HepG2 (cell line): Measurements from ENCODE around the gene NEMF. TPM values are rescaled to one million over a fixed set of nuclear protein-coding genes. Genes with fewer than 3 reads are reported as not detected.
A peak's percentile ranks its signal among the peaks of the same experiment; 100 is the strongest.

Source experiments
- CBFB ChIP-seq: sonication (generic); formaldehyde crosslinking; IDR thresholded peaks from 2 replicates; pipeline ENCODE4 v1.4.0; 2020; ENCODE audit warnings: missing genetic modification reagents
- CENPX ChIP-seq: sonication (generic); formaldehyde crosslinking; IDR thresholded peaks from 2 replicates; pipeline ENCODE4 v1.9.0; 2021; ENCODE audit warnings: mild to moderate bottlenecking, missing genetic modification reagents, moderate library complexity
- CSRNP2 ChIP-seq: sonication (generic); formaldehyde crosslinking; conservative IDR thresholded peaks from 2 replicates; pipeline ENCODE4 v1.8.0; 2022; ENCODE audit warnings: low read depth, missing genetic modification reagents
- DMTF1 ChIP-seq: sonication (generic); formaldehyde crosslinking; IDR thresholded peaks from 2 replicates; pipeline ENCODE4 v1.4.0; 2020; ENCODE audit warnings: mild to moderate bottlenecking, missing genetic modification reagents
- HDAC6 ChIP-seq: fragments of 200-600 bp; sonication (generic); IDR thresholded peaks from 2 replicates; pipeline ENCODE4 v1.7.0; 2017; ENCODE audit warnings: mild to moderate bottlenecking, antibody characterized with exemption, low read length, low read depth
- HOXA9 ChIP-seq: sonication (generic); formaldehyde crosslinking; IDR thresholded peaks from 2 replicates; pipeline ENCODE4 v1.8.1; 2022; ENCODE audit warnings: missing genetic modification reagents, mild to moderate bottlenecking, moderate library complexity, borderline replicate concordance
- KAT7 ChIP-seq: IDR thresholded peaks from 2 replicates; pipeline ENCODE4 v1.6.1; 2018; ENCODE audit warnings: borderline replicate concordance, missing compliant biosample characterization
- MZF1 ChIP-seq: sonication (generic); formaldehyde crosslinking; IDR thresholded peaks from 2 replicates; pipeline ENCODE4 v1.8.1; 2023; ENCODE audit warnings: mild to moderate bottlenecking, missing genetic modification reagents, borderline replicate concordance
- PHF20 ChIP-seq: sonication (generic); formaldehyde crosslinking; IDR thresholded peaks from 2 replicates; pipeline ENCODE4 v1.5.0; 2020; ENCODE audit warnings: mild to moderate bottlenecking, missing genetic modification reagents
- SNAPC5 ChIP-seq: sonication (generic); formaldehyde crosslinking; IDR thresholded peaks from 2 replicates; pipeline ENCODE4 v1.8.1; 2023; ENCODE audit warnings: mild to moderate bottlenecking, missing genetic modification reagents, borderline replicate concordance
- YEATS2 ChIP-seq: sonication (generic); formaldehyde crosslinking; IDR thresholded peaks from 2 replicates; pipeline ENCODE4 v1.4.0; 2020; ENCODE audit warnings: missing genetic modification reagents, borderline replicate concordance
- ZFP90 ChIP-seq: sonication (generic); formaldehyde crosslinking; IDR thresholded peaks from 2 replicates; pipeline ENCODE4 v1.8.0; 2022; ENCODE audit warnings: missing genetic modification reagents, mild to moderate bottlenecking, inconsistent platforms, borderline replicate concordance
- ZFP91 ChIP-seq: sonication (generic); formaldehyde crosslinking; IDR thresholded peaks from 2 replicates; pipeline ENCODE4 v1.9.0; 2022; ENCODE audit warnings: missing genetic modification reagents, mild to moderate bottlenecking, borderline replicate concordance
- ZNF17 ChIP-seq: sonication (generic); formaldehyde crosslinking; IDR thresholded peaks from 2 replicates; pipeline ENCODE4 v1.5.0; 2020; ENCODE audit warnings: mild to moderate bottlenecking, missing genetic modification reagents
- ZNF503 ChIP-seq: sonication (generic); formaldehyde crosslinking; IDR thresholded peaks from 2 replicates; pipeline ENCODE4 v1.4.0; 2020; ENCODE audit warnings: missing genetic modification reagents
- ZNF546 ChIP-seq: sonication (generic); formaldehyde crosslinking; conservative IDR thresholded peaks from 2 replicates; pipeline ENCODE4 v1.8.1; 2023; ENCODE audit warnings: mild to moderate bottlenecking, missing genetic modification reagents
- ZNF567 ChIP-seq: sonication (generic); formaldehyde crosslinking; IDR thresholded peaks from 2 replicates; pipeline ENCODE4 v1.8.1; 2023; ENCODE audit warnings: mild to moderate bottlenecking, missing genetic modification reagents, borderline replicate concordance
- ZNF607 ChIP-seq: sonication (generic); formaldehyde crosslinking; IDR thresholded peaks from 2 replicates; pipeline ENCODE4 v1.5.1; 2020; ENCODE audit warnings: missing genetic modification reagents, mild to moderate bottlenecking, borderline replicate concordance
- ZNF644 ChIP-seq: IDR thresholded peaks from 2 replicates; pipeline ENCODE4 v1.6.1; 2016; ENCODE audit warnings: low read depth
- ZNF761 ChIP-seq: sonication (generic); formaldehyde crosslinking; conservative IDR thresholded peaks from 2 replicates; pipeline ENCODE4 v1.4.0; 2020; ENCODE audit warnings: mild to moderate bottlenecking, missing genetic modification reagents
- ZNF790 ChIP-seq: sonication (generic); formaldehyde crosslinking; IDR thresholded peaks from 2 replicates; pipeline ENCODE4 v1.8.0; 2022; ENCODE audit warnings: missing genetic modification reagents, mild to moderate bottlenecking, borderline replicate concordance
- polyA plus RNA-seq, 8 experiments: library from polyadenylated mRNA; depleted of rRNA in 3 of 8; stranded (reverse) in 7 of 8; unstranded in 1 of 8; fragments of >200 nt; fragmentation: Illumina TruSeq in 4 of 8; extraction: Trizol in 4 of 8; gene quantifications; 2 replicates each; pipeline versions ENCODE4 v1.2.1 to v1.2.3, GENCODE V29; 2011 to 2016; ENCODE audit warnings: low read depth in 4 of 8, missing spikeins in 1 of 8, mixed read lengths in 1 of 8; ENCODE audit not compliant: insufficient read depth in 1 of 8
- total RNA-seq, 5 experiments: library from RNA; depleted of rRNA; stranded (reverse); fragments of >200 nt; fragmentation: Illumina TruSeq; extraction: Trizol; gene quantifications; 2 replicates each; pipeline ENCODE4 v1.2.3, GENCODE V29; 2016; ENCODE audit warnings: low read depth in 1 of 5

NEMF gene
- total and polyA plus RNA-seq, 2 of the 13 experiments (the other 11 are each of a cell fraction or from before 2014, with no cell fraction given) = 21.3 to 57.9 TPM

- 0 out of 2 replicates have a peak, but pooled peaks have one; percentile 70 for TF ChIP-seq ZNF567 (CRISPR knock-in tag)
- peak; percentile 77 for TF ChIP-seq ZNF546 (CRISPR knock-in tag)
- TF ChIP-seq ZNF607 (CRISPR knock-in tag) = peak; percentile 33
- no peak for TF ChIP-seq HDAC6
- peak; percentile 75 for TF ChIP-seq PHF20
- no peak; the same call in 1 of the 2 replicates for TF ChIP-seq ZFP90 (CRISPR knock-in tag)
- peak; percentile 66; the same call in 1 of the 2 replicates for TF ChIP-seq SNAPC5 (CRISPR knock-in tag)
- peak; percentile 79; the same call in 1 of the 2 replicates for TF ChIP-seq ZFP91 (CRISPR knock-in tag)
- no peak for TF ChIP-seq ZNF17 (CRISPR knock-in tag)
- TF ChIP-seq CBFB = peak; percentile 35; the same call in 1 of the 2 replicates
- TF ChIP-seq ZNF503 (CRISPR knock-in tag) = peak; percentile 20; the same call in 1 of the 2 replicates
- peak; percentile 95 for TF ChIP-seq ZNF761 (CRISPR knock-in tag)
- TF ChIP-seq KAT7 (CRISPR knock-in tag) = peak; percentile 85; the same call in 1 of the 2 replicates
- no peak for TF ChIP-seq CENPX (CRISPR knock-in tag)
- no peak for TF ChIP-seq ZNF644 (CRISPR knock-in tag)
- no peak for TF ChIP-seq CSRNP2 (CRISPR knock-in tag)
- TF ChIP-seq YEATS2 (CRISPR knock-in tag) = peak; percentile 91; the same call in 1 of the 2 replicates
- TF ChIP-seq ZNF790 (CRISPR knock-in tag) = 0 out of 2 replicates have a peak, but pooled peaks have one; percentile 73
- peak; percentile 87; the same call in 1 of the 2 replicates for TF ChIP-seq DMTF1
- TF ChIP-seq HOXA9 = no peak
- no peak for TF ChIP-seq MZF1
These were observed 40.2 kb upstream of the NEMF start, which contains the start of gene ARF6 (continued) for GRCh38 chr14:49892636-49893308.
